Measurements from ENCODE around the gene BLM. TPM values are rescaled to one million over a fixed set of nuclear protein-coding genes. Genes with fewer than 3 reads are reported as not detected.

BLM gene
- total and polyA plus RNA-seq, 8 donors, result 3.7 to 13.1 (median 8.7) TPM

DNA sequence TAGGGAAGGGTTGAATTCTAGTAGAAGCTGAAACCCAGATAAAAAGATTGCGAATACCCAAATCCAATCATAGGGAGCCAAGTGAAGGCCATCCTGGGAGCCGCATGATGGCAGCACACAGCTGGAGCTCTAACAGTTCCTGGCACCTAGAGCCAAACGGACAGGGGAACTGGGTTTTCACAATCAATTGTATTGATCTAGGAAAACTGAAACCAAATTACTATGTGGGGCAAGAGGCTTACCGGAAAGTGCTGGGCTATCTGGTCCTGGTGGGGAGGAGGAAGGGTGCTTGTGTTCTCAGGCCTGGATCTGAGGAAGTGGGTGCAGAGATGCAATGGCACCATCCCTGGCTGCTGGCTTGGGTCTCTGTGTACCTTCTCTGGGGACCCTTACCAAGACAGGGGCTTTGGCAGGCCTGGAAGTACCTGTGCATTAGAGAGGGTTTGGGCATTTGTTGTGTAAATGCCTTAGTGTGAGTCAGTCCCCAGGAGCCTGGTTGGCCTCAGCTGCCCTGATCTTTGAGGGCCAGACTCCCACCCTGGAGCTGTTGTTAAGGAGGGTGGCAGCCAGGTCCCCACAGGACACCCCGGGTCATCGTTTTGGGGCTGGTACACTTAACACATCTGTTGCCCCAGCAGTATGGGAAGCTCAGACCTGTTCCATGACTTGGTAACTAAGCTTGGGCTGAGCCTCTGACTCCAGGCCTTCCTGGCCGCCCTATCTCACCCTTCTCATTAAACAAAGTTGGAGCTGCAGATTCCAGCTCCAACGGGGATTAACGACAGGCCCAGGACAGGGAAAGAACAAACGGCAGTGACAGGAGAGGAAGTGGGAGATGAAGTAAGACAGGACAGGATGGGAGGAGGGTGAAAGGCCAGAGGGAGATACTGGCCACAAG lies 142.3 kb downstream of the BLM start:
- Histone ChIP-seq H3K27ac (peak overlapping the region in 1 of 2 donors; percentile 60), H3K36me3 (no peaks in the 10 kb centered on the region), H3K27me3 (no peaks in the 10 kb centered on the region), H3K4me3 (no peak overlapping the region), H3K9me3 (no peaks in the 10 kb centered on the region), H3K4me1 (peaks cover 0 to 59% of the 10 kb centered on the region in 2 donors)
- no peak for ATAC-seq
- no peak for DNase-seq
- TF ChIP-seq CTCF (IDR thresholded peaks at IDR 0.05), result no peak
- intact Hi-C loops (cut with DNase I), result no loop called here

DNA sequence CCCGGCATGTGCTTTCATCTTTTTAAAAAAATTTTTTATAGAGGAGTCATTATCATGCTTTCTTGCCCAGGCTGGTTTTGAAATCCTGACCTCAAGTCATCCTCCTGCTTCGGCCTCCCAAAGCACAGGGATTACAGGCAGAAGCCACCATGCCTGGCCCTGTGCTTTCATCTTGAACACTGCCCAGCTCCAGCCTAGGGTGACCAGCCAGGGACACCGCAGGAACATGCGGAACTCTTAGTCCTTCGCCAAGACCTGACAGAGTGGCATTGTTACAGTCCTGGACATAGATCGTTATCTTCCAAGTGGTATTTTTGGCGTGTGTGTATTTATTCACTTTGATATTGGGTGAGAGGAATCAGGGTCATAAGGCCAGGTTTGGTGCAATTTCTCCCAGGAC lies 143.3 kb downstream of the BLM start:
- intact Hi-C loops (cut with DNase I), result no loop called here
- H3K36me3 ChIP-seq, result no peaks in the 10 kb centered on the region
- H3K9me3 ChIP-seq, result no peaks in the 10 kb centered on the region
- H3K27me3 ChIP-seq, result no peaks in the 10 kb centered on the region
- no peak overlapping the region for H3K4me3 ChIP-seq
- ATAC-seq (no peak), DNase-seq (no peak)
- peaks cover 0 to 59% of the 10 kb centered on the region in 2 donors for H3K4me1 ChIP-seq
- peak overlapping the region in 1 of 2 donors; percentile 60 for H3K27ac ChIP-seq
- no peak for TF ChIP-seq CTCF (IDR thresholded peaks at IDR 0.05)

DNA sequence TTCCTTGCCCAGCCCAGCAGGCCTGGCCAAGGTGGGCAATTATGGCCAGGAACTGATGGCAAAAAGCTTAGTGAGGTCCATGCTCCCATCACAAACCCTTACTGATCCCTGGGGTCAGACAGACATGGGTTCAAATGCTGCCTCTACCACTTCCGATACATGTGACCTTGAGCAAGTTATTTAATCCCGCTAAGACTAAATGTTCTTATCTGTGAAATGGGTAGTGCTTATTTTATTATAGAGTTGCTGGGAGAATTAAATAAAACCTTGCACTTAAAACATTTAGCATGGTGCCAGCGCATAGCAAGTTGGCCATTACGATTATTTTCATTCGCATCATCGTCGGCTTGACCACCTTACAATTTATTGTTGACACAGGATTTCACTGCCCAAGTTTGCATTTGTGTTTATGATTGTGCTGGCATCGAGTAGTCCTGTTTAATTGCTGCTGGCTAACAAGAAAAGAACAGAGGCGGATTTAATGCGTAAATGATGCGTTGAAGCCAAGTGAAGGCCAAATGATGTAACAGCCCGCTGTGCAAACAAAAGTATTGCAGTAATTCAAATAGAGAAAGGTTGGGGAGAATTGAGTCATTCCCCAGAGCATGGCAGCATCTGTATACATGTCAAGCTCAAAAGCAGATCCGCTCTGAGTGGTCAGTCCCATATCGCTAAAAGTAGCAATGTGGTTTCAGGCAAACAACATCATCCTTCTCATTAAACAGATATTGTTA lies 144.0 kb downstream of the BLM start:
- no peak overlapping the region for H3K4me3 ChIP-seq
- peak overlapping the region in 1 of 2 donors; percentile 60 for H3K27ac ChIP-seq
- no peaks in the 10 kb centered on the region for H3K36me3 ChIP-seq

DNA sequence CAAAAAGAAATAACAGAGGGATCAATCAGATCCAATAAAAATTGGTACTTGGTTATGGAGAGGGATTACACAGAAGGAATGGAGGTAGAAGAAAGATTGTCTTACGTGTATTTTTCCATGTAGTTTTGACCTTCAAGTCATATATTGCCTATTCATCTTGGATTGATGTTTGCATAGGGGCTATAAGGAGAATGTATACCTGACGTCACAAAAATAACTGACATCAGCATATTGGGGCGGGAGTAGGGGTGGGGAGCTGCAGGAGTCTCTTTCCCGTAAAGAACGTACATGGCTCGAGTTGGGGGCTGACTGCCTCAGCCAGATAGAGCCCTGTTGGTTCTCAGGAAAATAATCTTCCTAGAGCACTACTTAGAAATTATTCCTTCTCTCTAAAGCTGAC lies 145.3 kb downstream of the BLM start:
- H3K9me3 ChIP-seq, result no peaks in the 10 kb centered on the region
- H3K4me3 ChIP-seq, result no peak overlapping the region
- H3K4me1 ChIP-seq, result peaks cover 0 to 60% of the 10 kb centered on the region in 2 donors
- H3K36me3 ChIP-seq, result no peaks in the 10 kb centered on the region
- TF ChIP-seq CTCF (IDR thresholded peaks at IDR 0.05), result no peak
- H3K27ac ChIP-seq, result peak overlapping the region in 1 of 2 donors; percentile 81
- DNase-seq, result no peak
- ATAC-seq, result no peak
- intact Hi-C loops (cut with DNase I), result no loop called here
- no peaks in the 10 kb centered on the region for H3K27me3 ChIP-seq

More for the DNA sequence above, 144.0 kb downstream of the BLM start:
- Histone ChIP-seq H3K27me3 (no peaks in the 10 kb centered on the region), H3K9me3 (no peaks in the 10 kb centered on the region), H3K4me1 (peaks cover 0 to 62% of the 10 kb centered on the region in 2 donors)
- intact Hi-C loops (cut with DNase I), result no loop called here
- TF ChIP-seq CTCF (IDR thresholded peaks at IDR 0.05), result no peak
- ATAC-seq, result no peak
- no peak for DNase-seq
